ENCODE data around the gene PATJ. TPM values are rescaled to one million over a fixed set of nuclear protein-coding genes. Genes with fewer than 3 reads are reported as not detected.

The PATJ gene
- total RNA-seq, 4 donors from 2014 or later: 47.6 to 105 (median 70.8) TPM

DNA sequence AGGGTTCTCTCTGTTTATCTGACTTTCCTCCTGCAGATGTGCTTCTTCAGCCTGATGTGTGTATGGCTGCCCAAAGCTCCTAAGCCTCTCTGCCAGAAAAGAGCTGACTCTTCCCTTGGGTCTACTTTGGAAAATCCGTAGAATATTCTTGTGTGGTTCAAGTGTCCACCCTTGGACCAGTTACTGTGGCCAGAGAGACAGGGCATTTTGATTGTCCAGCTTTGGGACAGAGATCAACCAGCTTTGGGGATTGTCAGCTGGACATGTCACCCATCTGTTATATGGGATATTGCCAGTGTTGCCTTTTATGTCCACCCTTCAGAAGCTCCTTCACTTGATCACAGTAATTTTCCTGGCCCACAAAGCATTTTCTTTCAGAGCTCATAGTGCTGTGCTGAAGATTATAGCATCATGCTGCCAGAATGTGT is 326.1 kb downstream of the PATJ start:
- TF ChIP-seq POLR2A (IDR thresholded peaks at IDR 0.05) (no peak), CTCF (IDR thresholded peaks at IDR 0.05) (no peak)
- Histone ChIP-seq H3K27ac (peak overlapping the region in 3 of 4 donors; percentile 40 to 74 (median 66)), H3K27me3 (no peaks in the 10 kb centered on the region), H3K36me3 (peaks cover 0 to 35% (median 0%) of the 10 kb centered on the region in 3 donors), H3K4me1 (peaks cover 0 to 22% (median 0%) of the 10 kb centered on the region in 3 donors), H3K4me3 (no peak overlapping the region), H3K9me3 (no peaks in the 10 kb centered on the region)
- intact Hi-C loops (cut with DNase I): no loop called here
- 73 to 83% methylated on average over 1 of the region's 1 CpG for WGBS, 2 donors
- DNase-seq: no peak

- 17 to 45% methylated on average over 5 of the region's 5 CpGs for WGBS, 2 donors
- Histone ChIP-seq H3K36me3 (peaks cover 0 to 37% (median 0%) of the 10 kb centered on the region in 3 donors), H3K4me3 (no peak overlapping the region), H3K4me1 (peaks cover 0 to 22% (median 0%) of the 10 kb centered on the region in 3 donors), H3K27ac (peak overlapping the region in 3 of 4 donors; percentile 40 to 74 (median 66)), H3K9me3 (no peaks in the 10 kb centered on the region), H3K27me3 (no peaks in the 10 kb centered on the region)
- intact Hi-C loops (cut with DNase I): no loop called here
- DNase-seq: no peak
- TF ChIP-seq CTCF (IDR thresholded peaks at IDR 0.05): no peak
- TF ChIP-seq POLR2A (IDR thresholded peaks at IDR 0.05): no peak
These were observed 326.7 kb downstream of the PATJ start for GRCh38 chr1:62068978-62069377.

DNA sequence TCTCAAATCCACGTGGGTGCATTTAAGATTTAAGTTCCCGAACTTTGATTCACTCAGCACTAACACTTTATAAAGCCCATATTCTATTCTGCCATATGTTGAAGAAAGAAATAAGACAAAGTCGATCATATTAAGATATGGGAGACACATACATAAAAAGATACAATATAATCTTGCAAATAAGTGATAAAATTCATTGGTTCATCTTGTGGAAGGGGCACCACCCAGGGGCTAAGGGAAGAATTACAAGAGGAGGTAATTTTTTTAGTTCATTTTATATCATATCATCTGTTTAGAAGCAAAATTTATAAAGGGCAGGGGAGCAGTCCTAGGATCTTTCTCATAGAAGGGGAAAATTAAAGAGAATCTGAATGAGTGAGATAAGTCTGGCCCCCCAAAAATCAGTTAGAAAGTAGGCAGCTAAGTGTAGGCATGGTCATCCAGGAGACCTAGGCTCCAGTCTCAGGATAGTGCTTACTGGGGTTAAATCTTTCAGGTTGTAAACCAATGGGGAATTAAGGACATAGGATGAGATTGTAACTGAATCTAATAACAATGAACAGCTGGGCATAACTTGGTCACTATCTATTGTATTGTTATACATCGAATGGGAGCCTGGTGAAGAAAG is 328.2 kb downstream of the PATJ start:
- no peaks in the 10 kb centered on the region for H3K9me3 ChIP-seq
- H3K4me1 ChIP-seq: peaks cover 0 to 22% (median 0%) of the 10 kb centered on the region in 3 donors
- intact Hi-C loops (cut with DNase I): no loop called here
- WGBS, 2 donors: 74 to 78% methylated on average over 4 of the region's 4 CpGs
- H3K4me3 ChIP-seq: no peak overlapping the region
- no peaks in the 10 kb centered on the region for H3K27me3 ChIP-seq
- H3K36me3 ChIP-seq: peaks cover 0 to 22% (median 0%) of the 10 kb centered on the region in 3 donors
- H3K27ac ChIP-seq: no peak overlapping the region
- DNase-seq: no peak
- TF ChIP-seq CTCF (IDR thresholded peaks at IDR 0.05): peak in 4 of 6 experiments; percentile 17 to 41 (median 28)
- no peak for TF ChIP-seq POLR2A (IDR thresholded peaks at IDR 0.05)

GRCh38 chr1:62071695-62072094 is 329.4 kb downstream of the PATJ start:
- Histone ChIP-seq H3K27ac (no peak overlapping the region), H3K4me1 (peaks cover 0 to 26% (median 0%) of the 10 kb centered on the region in 3 donors), H3K36me3 (peaks cover 0 to 10% (median 0%) of the 10 kb centered on the region in 3 donors), H3K4me3 (no peak overlapping the region), H3K27me3 (no peaks in the 10 kb centered on the region), H3K9me3 (no peaks in the 10 kb centered on the region)
- WGBS, 2 donors: 83 to 96% methylated on average over 5 to 7 of the region's 7 CpGs
- intact Hi-C loops (cut with DNase I): no loop called here
- no peak for DNase-seq
- TF ChIP-seq POLR2A (IDR thresholded peaks at IDR 0.05) (no peak), CTCF (IDR thresholded peaks at IDR 0.05) (no peak)

- WGBS, 2 donors: 37 to 40% methylated on average over 3 of the region's 3 CpGs
- intact Hi-C loops (cut with DNase I): no loop called here
- no peak for DNase-seq
These were observed 334.0 kb downstream of the PATJ start for GRCh38 chr1:62076286-62076685.

More at GRCh38 chr1:62076286-62076685, 334.0 kb downstream of the PATJ start:
- H3K4me3 ChIP-seq: no peak overlapping the region
- H3K27ac ChIP-seq: no peak overlapping the region
- H3K27me3 ChIP-seq: no peaks in the 10 kb centered on the region
- peaks cover 0 to 37% (median 0%) of the 10 kb centered on the region in 3 donors for H3K36me3 ChIP-seq
- TF ChIP-seq POLR2A (IDR thresholded peaks at IDR 0.05) (no peak), CTCF (IDR thresholded peaks at IDR 0.05) (no peak)
- peaks cover 0 to 4% (median 0%) of the 10 kb centered on the region in 3 donors for H3K4me1 ChIP-seq
- no peaks in the 10 kb centered on the region for H3K9me3 ChIP-seq

Measured in esophagus squamous epithelium (tissue), 5 donors.